ENCODE results near the gene CDC42EP4.

CDC42EP4 gene

GRCh38 chr17:73272906-73273218 lies 38.9 kb downstream of the CDC42EP4 start:
- TF ChIP-seq ZNF565 (CRISPR knock-in tag; conservative IDR thresholded peaks at IDR 0.05; ENCODE audit: low read depth) (no peak), ZNF8 (CRISPR knock-in tag; IDR thresholded peaks at IDR 0.05) (no peak), OSR1 (CRISPR knock-in tag; IDR thresholded peaks at IDR 0.05) (no peak), ARNTL (CRISPR knock-in tag; IDR thresholded peaks at IDR 0.05; ENCODE audit: borderline replicate concordance, low read depth) (no peak), ZNF70 (CRISPR knock-in tag; IDR thresholded peaks at IDR 0.05) (no peak)
- ATAC-seq, result no peak

DNA sequence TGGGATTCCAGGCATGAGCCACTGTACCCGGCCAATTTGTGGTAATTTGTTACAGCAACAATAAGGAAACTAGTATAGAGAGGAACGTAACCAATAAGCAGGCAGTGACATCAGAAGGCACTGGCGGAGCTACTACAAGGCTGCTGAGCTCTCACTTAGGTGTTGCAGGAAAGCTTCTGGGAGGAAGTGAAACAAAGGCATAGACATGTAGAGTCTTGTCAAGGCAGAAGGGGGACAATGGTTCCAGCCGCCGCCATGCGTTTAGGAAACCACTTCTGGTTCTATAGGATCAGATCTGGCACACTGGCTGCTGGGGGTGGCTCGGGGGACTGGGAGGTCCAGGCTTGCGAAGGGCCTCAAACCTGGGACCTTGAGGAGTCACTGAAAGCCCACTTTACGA lies 40.7 kb downstream of the CDC42EP4 start:
- TF ChIP-seq ZFP30 (CRISPR knock-in tag; IDR thresholded peaks at IDR 0.05) (no peak), ZC3H10 (CRISPR knock-in tag; IDR thresholded peaks at IDR 0.05) (no peak), TSHZ2 (CRISPR knock-in tag; IDR thresholded peaks at IDR 0.05) (no peak)
- no peak for ATAC-seq

DNA sequence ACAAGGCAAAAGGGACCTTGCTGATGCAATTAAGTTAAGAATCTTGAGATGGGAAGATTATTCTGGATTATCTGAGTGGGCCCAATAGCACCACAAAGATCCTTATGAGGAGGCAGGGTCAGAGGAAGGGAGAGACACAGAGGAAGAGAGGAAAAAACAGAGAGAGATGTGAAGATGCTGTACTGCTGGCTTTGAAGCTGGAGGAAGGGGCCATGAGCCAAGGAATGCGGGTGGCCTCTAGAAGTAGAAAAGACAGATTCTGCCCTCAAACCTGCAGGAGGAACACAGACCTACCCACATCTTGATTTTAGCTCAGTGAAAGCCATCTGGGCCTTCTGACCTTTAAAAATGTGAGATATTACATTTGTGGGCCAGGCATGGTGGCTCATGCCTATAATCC lies 42.0 kb downstream of the CDC42EP4 start:
- TF ChIP-seq ISL1 (CRISPR knock-in tag; IDR thresholded peaks at IDR 0.05) (no peak), ZNF565 (CRISPR knock-in tag; conservative IDR thresholded peaks at IDR 0.05; ENCODE audit: low read depth) (no peak), PPARA (CRISPR knock-in tag; IDR thresholded peaks at IDR 0.05; ENCODE audit: borderline replicate concordance) (no peak), RARB (CRISPR knock-in tag; IDR thresholded peaks at IDR 0.05) (no peak), ZNF70 (CRISPR knock-in tag; IDR thresholded peaks at IDR 0.05) (no peak), CSDC2 (CRISPR knock-in tag; IDR thresholded peaks at IDR 0.05) (no peak), TOX (CRISPR knock-in tag; IDR thresholded peaks at IDR 0.05; ENCODE audit: borderline replicate concordance) (no peak), TCF4 (CRISPR knock-in tag; IDR thresholded peaks at IDR 0.05; ENCODE audit: borderline replicate concordance) (no peak), ZFP3 (CRISPR knock-in tag; IDR thresholded peaks at IDR 0.05) (no peak), BACH2 (CRISPR knock-in tag; IDR thresholded peaks at IDR 0.05; ENCODE audit: borderline replicate concordance) (no peak), ZC3H10 (CRISPR knock-in tag; IDR thresholded peaks at IDR 0.05) (no peak)
- TF ChIP-seq, protein P1, sequence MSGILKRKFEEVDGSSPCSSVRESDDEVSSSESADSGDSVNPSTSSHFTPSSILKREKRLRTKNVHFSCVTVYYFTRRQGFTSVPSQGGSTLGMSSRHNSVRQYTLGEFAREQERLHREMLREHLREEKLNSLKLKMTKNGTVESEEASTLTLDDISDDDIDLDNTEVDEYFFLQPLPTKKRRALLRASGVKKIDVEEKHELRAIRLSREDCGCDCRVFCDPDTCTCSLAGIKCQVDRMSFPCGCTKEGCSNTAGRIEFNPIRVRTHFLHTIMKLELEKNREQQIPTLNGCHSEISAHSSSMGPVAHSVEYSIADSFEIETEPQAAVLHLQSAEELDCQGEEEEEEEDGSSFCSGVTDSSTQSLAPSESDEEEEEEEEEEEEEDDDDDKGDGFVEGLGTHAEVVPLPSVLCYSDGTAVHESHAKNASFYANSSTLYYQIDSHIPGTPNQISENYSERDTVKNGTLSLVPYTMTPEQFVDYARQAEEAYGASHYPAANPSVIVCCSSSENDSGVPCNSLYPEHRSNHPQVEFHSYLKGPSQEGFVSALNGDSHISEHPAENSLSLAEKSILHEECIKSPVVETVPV (CRISPR knock-in tag; IDR thresholded peaks at IDR 0.05), result no peak
- ATAC-seq, result no peak

DNA sequence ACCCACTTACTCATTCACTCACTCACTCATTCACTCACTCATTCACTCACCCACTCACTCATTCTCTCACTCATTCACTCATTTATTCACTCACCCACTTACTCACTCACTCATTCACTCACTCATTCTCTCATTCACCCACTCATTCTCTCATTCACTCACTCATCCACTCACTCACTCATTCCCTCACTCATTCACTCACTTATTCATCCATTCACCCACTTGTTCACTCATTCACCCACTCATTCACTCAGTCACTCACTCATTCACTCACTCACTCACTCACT lies 42.5 kb downstream of the CDC42EP4 start:
- ATAC-seq, result no peak
- no peak for TF ChIP-seq ZFP3 (CRISPR knock-in tag; IDR thresholded peaks at IDR 0.05)
- no peak for TF ChIP-seq RARB (CRISPR knock-in tag; IDR thresholded peaks at IDR 0.05)
- TF ChIP-seq ZNF8 (CRISPR knock-in tag; IDR thresholded peaks at IDR 0.05), result no peak
- no peak for TF ChIP-seq ZC3H10 (CRISPR knock-in tag; IDR thresholded peaks at IDR 0.05)
- TF ChIP-seq, protein P1 (CRISPR knock-in tag; IDR thresholded peaks at IDR 0.05), result no peak

DNA sequence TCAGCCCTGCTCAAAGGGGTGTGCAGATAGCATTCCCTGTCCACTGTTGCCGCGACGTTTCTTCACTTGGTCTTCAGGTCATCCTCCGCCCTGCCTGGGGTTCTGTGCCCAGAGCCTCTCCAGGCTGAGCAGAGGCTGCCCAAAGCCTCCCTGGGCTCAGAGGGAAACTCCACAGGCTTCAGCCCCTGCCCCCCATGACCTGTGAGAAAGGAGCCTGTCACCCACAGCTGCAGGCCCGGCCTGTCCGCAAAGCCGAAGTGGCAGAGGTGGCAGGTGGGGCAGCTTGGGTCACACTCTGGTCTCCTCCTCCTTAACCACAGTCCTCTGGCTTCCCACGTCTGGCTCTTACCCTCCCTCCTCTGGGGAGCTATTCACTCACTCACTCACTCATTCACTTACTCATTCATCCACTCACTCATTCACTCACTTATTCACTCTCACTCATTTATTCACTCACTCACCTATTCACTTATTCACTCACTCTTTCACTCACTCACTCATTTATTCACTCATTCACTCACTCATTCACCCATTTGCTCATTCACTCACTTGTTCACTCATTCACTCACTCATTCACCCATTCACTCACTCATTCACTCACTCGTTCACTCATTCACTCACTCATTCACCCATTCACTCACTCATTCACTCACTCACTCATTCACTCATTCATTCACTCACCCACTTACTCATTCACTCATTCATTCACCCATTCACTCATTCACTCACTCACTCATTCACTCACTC lies 43.0 kb downstream of the CDC42EP4 start:
- peak; percentile 39 for ATAC-seq

More for the DNA sequence above, 43.0 kb downstream of the CDC42EP4 start:
- TF ChIP-seq POU6F1 (CRISPR knock-in tag; IDR thresholded peaks at IDR 0.05; ENCODE audit: borderline replicate concordance, low read depth), result no peak
- no peak for TF ChIP-seq PPARA (CRISPR knock-in tag; IDR thresholded peaks at IDR 0.05; ENCODE audit: borderline replicate concordance)
- no peak for TF ChIP-seq GLIS3 (CRISPR knock-in tag; IDR thresholded peaks at IDR 0.05)
- TF ChIP-seq BACH2 (CRISPR knock-in tag; IDR thresholded peaks at IDR 0.05; ENCODE audit: borderline replicate concordance), result no peak
- TF ChIP-seq, protein P2, sequence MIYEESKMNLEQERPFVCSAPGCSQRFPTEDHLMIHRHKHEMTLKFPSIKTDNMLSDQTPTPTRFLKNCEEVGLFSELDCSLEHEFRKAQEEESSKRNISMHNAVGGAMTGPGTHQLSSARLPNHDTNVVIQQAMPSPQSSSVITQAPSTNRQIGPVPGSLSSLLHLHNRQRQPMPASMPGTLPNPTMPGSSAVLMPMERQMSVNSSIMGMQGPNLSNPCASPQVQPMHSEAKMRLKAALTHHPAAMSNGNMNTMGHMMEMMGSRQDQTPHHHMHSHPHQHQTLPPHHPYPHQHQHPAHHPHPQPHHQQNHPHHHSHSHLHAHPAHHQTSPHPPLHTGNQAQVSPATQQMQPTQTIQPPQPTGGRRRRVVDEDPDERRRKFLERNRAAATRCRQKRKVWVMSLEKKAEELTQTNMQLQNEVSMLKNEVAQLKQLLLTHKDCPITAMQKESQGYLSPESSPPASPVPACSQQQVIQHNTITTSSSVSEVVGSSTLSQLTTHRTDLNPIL (CRISPR knock-in tag; IDR thresholded peaks at IDR 0.05; ENCODE audit: low read depth), result no peak
- TF ChIP-seq TOX (CRISPR knock-in tag; IDR thresholded peaks at IDR 0.05; ENCODE audit: borderline replicate concordance), result no peak
- TF ChIP-seq ZC3H10 (CRISPR knock-in tag; IDR thresholded peaks at IDR 0.05), result no peak
- TF ChIP-seq ZNF70 (CRISPR knock-in tag; IDR thresholded peaks at IDR 0.05), result no peak
- no peak for TF ChIP-seq RARB (CRISPR knock-in tag; IDR thresholded peaks at IDR 0.05)

Measured in SK-N-SH treated with all-trans-retinoic acid at 6 μM for 48 hours (cell line).